Vagina (tissue), 2 donors: ENCODE measurements around the gene LDAH. TPM values are rescaled to one million over a fixed set of nuclear protein-coding genes. Genes with fewer than 3 reads are reported as not detected.

Experiments
- DNase-seq, 2 donors: peaks; one replicate each; pipeline ENCODE4 v3.0.0-alpha.2; 2017; ENCODE audit errors: extremely low spot score in 2 of 2
- H3K27ac ChIP-seq: fragments of 200-600 bp; sonication (generic); one replicate; pipeline ENCODE4 v1.5.1; 2019
- H3K27me3 ChIP-seq: fragments of 200-600 bp; sonication (generic); one replicate; pipeline ENCODE4 v1.5.1; 2019
- H3K36me3 ChIP-seq, 2 donors: fragments of 200-600 bp; sonication (generic); one replicate each; pipeline ENCODE4 v1.5.1; 2017 to 2019
- H3K4me1 ChIP-seq: fragments of 200-600 bp; sonication (generic); one replicate; pipeline ENCODE4 v1.5.1; 2019
- H3K4me3 ChIP-seq, 2 donors: fragments of 200-600 bp; sonication (generic); 1 replicate in 1 of 2; 2 replicates in 1 of 2; pipeline ENCODE4 v1.5.1; 2016 to 2019
- H3K9me3 ChIP-seq: fragments of 200-600 bp; sonication (generic); one replicate; pipeline ENCODE4 v1.5.1; 2019
- CTCF ChIP-seq, 3 experiments: fragments of 450-650 bp in 2 of 3; fragments of 200-600 bp in 1 of 3; sonication (generic) in 1 of 3; IDR thresholded peaks; one replicate each; pipeline ENCODE4 v1.5.1; 2017 to 2019; ENCODE audit warnings: antibody characterized with exemption in 3 of 3, mild to moderate bottlenecking in 2 of 3, moderate library complexity in 2 of 3
- POLR2A ChIP-seq, 2 donors: fragments of 450-650 bp; IDR thresholded peaks; one replicate each; pipeline ENCODE4 v1.6.1; 2017; ENCODE audit warnings: antibody characterized with exemption in 2 of 2, mild to moderate bottlenecking in 2 of 2, moderate library complexity in 2 of 2
- POLR2AphosphoS5 ChIP-seq, 2 donors: sonication (generic); formaldehyde crosslinking; IDR thresholded peaks; one replicate each; pipeline ENCODE4 v1.9.0; 2017; ENCODE audit warnings: antibody characterized with exemption in 2 of 2, mild to moderate bottlenecking in 2 of 2, low read depth in 1 of 2; ENCODE audit not compliant: insufficient read depth in 1 of 2
- intact Hi-C: fragments of 100-400 bp; cut with DNase I; formaldehyde crosslinking; loops from one replicate; pipeline ENCODE4 v1.15.1; 2023
- total RNA-seq: library from RNA; depleted of rRNA; stranded (reverse); fragments of >200 nt; gene quantifications from one replicate; pipeline ENCODE4 v1.2.3, GENCODE V29; 2016

The LDAH gene
- total RNA-seq, 1 donor from 2014 or later = 9.1 TPM

- H3K36me3 ChIP-seq = no peaks in the 10 kb centered on the region
- H3K4me3 ChIP-seq = no peak overlapping the region
- intact Hi-C loops = no loop called here
- H3K27me3 ChIP-seq = no peaks in the 10 kb centered on the region
- no peak for DNase-seq
- H3K27ac ChIP-seq = no peak overlapping the region
- H3K9me3 ChIP-seq = no peaks in the 10 kb centered on the region
- TF ChIP-seq POLR2AphosphoS5 (IDR thresholded peaks at IDR 0.05; ENCODE audit: insufficient read depth in 1 of 2, low read depth in 1 of 2) (no peak), CTCF (IDR thresholded peaks at IDR 0.05) (no peak), POLR2A (IDR thresholded peaks at IDR 0.05) (no peak)
- H3K4me1 ChIP-seq = no peaks in the 10 kb centered on the region
These were observed 94.7 kb downstream of the LDAH start for GRCh38 chr2:20728114-20728758.

DNA sequence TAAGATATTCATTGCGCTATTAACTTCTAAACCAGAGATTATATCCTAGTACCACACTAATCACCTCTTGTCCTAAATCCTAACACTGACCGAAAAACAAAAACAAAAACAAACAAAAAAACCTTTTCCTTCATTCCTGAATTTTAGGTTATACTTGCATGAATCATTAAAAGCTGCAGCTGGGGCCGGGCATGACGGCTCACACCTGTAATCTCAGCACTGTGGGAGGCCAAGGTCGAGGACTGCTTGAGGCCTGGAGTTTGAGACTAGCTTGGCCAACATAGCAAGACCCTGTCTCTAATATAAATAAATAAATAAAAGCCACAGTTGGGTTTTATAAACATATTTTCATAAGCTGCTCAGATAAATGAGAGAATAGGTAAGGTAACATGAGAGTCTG lies 96.0 kb downstream of the LDAH start:
- H3K4me3 ChIP-seq = no peak overlapping the region
- H3K27ac ChIP-seq = no peak overlapping the region
- DNase-seq = no peak
- no peaks in the 10 kb centered on the region for H3K36me3 ChIP-seq
- intact Hi-C loops = no loop called here
- no peaks in the 10 kb centered on the region for H3K27me3 ChIP-seq
- H3K4me1 ChIP-seq = no peaks in the 10 kb centered on the region
- no peak for TF ChIP-seq POLR2A (IDR thresholded peaks at IDR 0.05)
- TF ChIP-seq CTCF (IDR thresholded peaks at IDR 0.05) = no peak
- TF ChIP-seq POLR2AphosphoS5 (IDR thresholded peaks at IDR 0.05; ENCODE audit: insufficient read depth in 1 of 2, low read depth in 1 of 2) = no peak
- no peaks in the 10 kb centered on the region for H3K9me3 ChIP-seq

GRCh38 chr2:20725782-20726181 lies 97.1 kb downstream of the LDAH start:
- Histone ChIP-seq H3K27me3 (no peaks in the 10 kb centered on the region), H3K36me3 (no peaks in the 10 kb centered on the region), H3K4me1 (no peaks in the 10 kb centered on the region), H3K9me3 (no peaks in the 10 kb centered on the region), H3K27ac (no peak overlapping the region), H3K4me3 (no peak overlapping the region)
- TF ChIP-seq POLR2AphosphoS5 (IDR thresholded peaks at IDR 0.05; ENCODE audit: insufficient read depth in 1 of 2, low read depth in 1 of 2) = no peak
- no peak for TF ChIP-seq CTCF (IDR thresholded peaks at IDR 0.05)
- TF ChIP-seq POLR2A (IDR thresholded peaks at IDR 0.05) = no peak
- DNase-seq = no peak
- intact Hi-C loops = no loop called here

DNA sequence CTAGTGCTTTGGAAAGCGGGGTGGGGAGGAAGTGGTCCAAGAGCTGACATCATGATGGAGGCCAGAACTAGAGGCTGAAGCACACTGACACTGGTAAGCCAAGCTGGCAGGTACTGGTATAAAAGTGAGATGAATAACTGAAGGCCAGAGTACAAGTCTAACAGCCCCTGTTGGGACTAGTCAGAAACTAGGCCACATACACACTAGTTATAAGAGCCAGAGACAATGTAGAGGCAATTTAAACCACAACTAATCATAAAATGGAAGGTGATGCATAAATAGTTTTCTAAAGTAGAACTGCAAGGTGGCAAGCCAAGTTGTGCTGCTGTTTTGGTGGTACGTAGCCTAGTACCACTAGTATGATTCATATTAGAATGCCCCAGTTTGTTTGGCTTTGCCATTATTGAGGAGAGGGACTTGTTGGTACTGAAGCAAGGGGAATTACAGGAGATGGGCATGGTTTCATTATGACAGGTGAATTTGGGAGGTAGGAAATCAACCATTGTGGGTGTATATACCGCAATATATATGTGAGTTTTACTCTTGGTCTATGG lies 98.3 kb downstream of the LDAH start:
- DNase-seq = no peak
- no peaks in the 10 kb centered on the region for H3K9me3 ChIP-seq
- intact Hi-C loops = no loop called here
- no peak overlapping the region for H3K4me3 ChIP-seq
- no peaks in the 10 kb centered on the region for H3K4me1 ChIP-seq
- no peaks in the 10 kb centered on the region for H3K27me3 ChIP-seq
- H3K27ac ChIP-seq = no peak overlapping the region
- no peak for TF ChIP-seq CTCF (IDR thresholded peaks at IDR 0.05)
- no peak for TF ChIP-seq POLR2A (IDR thresholded peaks at IDR 0.05)
- TF ChIP-seq POLR2AphosphoS5 (IDR thresholded peaks at IDR 0.05; ENCODE audit: insufficient read depth in 1 of 2, low read depth in 1 of 2) = no peak
- no peaks in the 10 kb centered on the region for H3K36me3 ChIP-seq

DNA sequence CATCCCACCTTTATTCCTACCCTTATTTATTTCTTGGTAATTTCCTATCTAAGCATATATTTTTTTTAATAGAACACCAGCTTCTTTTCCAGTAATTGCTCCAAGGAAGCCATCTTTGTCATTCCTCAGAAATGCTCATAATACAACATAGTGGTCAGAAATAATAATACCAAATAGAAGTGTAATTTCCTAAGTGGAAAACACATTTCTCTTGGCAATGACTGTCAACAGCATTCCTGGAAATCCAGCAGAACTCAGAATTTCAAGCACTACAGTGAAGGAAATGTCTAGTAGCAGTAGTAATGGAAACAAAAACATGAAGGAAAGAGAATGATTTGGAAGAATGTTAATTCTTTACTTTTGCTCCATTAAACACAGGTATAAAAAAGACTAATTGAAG lies 99.4 kb downstream of the LDAH start:
- no peak for DNase-seq
- H3K4me3 ChIP-seq = no peak overlapping the region
- no peaks in the 10 kb centered on the region for H3K27me3 ChIP-seq
- no peaks in the 10 kb centered on the region for H3K4me1 ChIP-seq
- no peak overlapping the region for H3K27ac ChIP-seq
- H3K36me3 ChIP-seq = no peaks in the 10 kb centered on the region
- TF ChIP-seq POLR2A (IDR thresholded peaks at IDR 0.05) (no peak), POLR2AphosphoS5 (IDR thresholded peaks at IDR 0.05; ENCODE audit: insufficient read depth in 1 of 2, low read depth in 1 of 2) (no peak), CTCF (IDR thresholded peaks at IDR 0.05) (no peak)
- intact Hi-C loops = no loop called here
- no peaks in the 10 kb centered on the region for H3K9me3 ChIP-seq
